Choroid plexus epithelial cell (primary cell): ENCODE data around the gene FABP3.

Source experiments
- DNase-seq: peaks from one replicate; pipeline ENCODE4 v3.0.0-alpha.2; 2010; ENCODE audit warnings: low read depth
- H3K4me3 ChIP-seq: 2 replicates; pipeline ENCODE4 v1.5.1; 2011; ENCODE audit warnings: low read depth, mild to moderate bottlenecking, control low read depth, low read length, moderate library complexity
- CTCF ChIP-seq: conservative IDR thresholded peaks from 2 replicates; pipeline ENCODE4 v1.5.1; 2011; ENCODE audit warnings: low read depth, mild to moderate bottlenecking, control low read depth, inconsistent platforms, low read length, moderate library complexity

FABP3 gene

GRCh38 chr1:31372051-31372450 is 825 bp downstream of the FABP3 start:
- no peak for TF ChIP-seq CTCF
- no peak overlapping the region for H3K4me3 ChIP-seq
- no peak for DNase-seq

- no peak for TF ChIP-seq CTCF
- no peak overlapping the region for H3K4me3 ChIP-seq
- no peak for DNase-seq
Observed at GRCh38 chr1:31371121-31371959, 1.5 kb downstream of the FABP3 start.

GRCh38 chr1:31370565-31370964 is 2.3 kb downstream of the FABP3 start:
- no peak for TF ChIP-seq CTCF
- DNase-seq: no peak
- H3K4me3 ChIP-seq: no peak overlapping the region

GRCh38 chr1:31370021-31370420 is 2.9 kb downstream of the FABP3 start:
- no peak for TF ChIP-seq CTCF
- no peak for DNase-seq
- H3K4me3 ChIP-seq: no peak overlapping the region

GRCh38 chr1:31368611-31369107 is 4.2 kb downstream of the FABP3 start:
- H3K4me3 ChIP-seq: no peak overlapping the region
- TF ChIP-seq CTCF: no peak
- no peak for DNase-seq

DNA sequence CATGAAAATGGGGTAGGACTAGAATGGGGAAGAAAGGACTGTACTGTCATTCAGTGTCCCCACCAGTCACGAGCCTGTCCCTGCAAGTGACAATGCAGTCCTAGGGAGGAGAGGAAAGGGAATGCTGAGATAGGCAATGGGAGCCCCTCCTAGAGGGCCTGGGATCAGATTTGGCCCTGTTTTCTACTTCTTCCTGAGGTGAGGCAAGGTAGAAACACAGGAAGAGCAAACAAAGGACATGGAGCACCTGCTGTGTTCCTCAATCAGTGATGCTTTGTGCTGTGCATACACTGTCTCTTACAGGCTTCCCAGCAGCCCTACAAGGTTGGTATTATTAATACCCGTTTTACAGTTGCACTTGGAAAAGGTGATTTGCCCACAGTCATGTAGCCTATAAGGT is 6.1 kb downstream of the FABP3 start:
- no peak for DNase-seq
- TF ChIP-seq CTCF: no peak
- H3K4me3 ChIP-seq: no peak overlapping the region
